K562 (cell line): ENCODE measurements around the gene GSTT2B.
"Not testable (repeated sequence)": the region's sequence is repeated elsewhere in the genome, so short reads cannot be mapped to it uniquely, and the experiment has no call there.

Experiments used
- CHD2 ChIP-seq: IDR thresholded peaks from 2 replicates; pipeline ENCODE4 v1.6.1; 2011; ENCODE audit warnings: low read depth, low read length
- CHD4 ChIP-seq: fragments of 200-600 bp; sonication (generic); IDR thresholded peaks from 3 replicates; pipeline ENCODE4 v1.6.1; 2012; ENCODE audit warnings: low read depth, mild to moderate bottlenecking, mixed read lengths, low read length, inconsistent platforms; ENCODE audit not compliant: insufficient read depth, insufficient replicate concordance, poor library complexity, severe bottlenecking
- NFE2 ChIP-seq: IDR thresholded peaks from 2 replicates; pipeline ENCODE4 v1.6.1; 2014; ENCODE audit warnings: antibody characterized with exemption, low read depth
- POLR2A ChIP-seq: fragments of 450-650 bp; conservative IDR thresholded peaks from 2 replicates; pipeline ENCODE4 v1.6.1; 2016
- RBBP5 ChIP-seq: fragments of 200-600 bp; sonication (generic); IDR thresholded peaks from 2 replicates; pipeline ENCODE4 v1.6.1; 2012; ENCODE audit warnings: borderline replicate concordance, mild to moderate bottlenecking, low read length, control low read depth, inconsistent platforms; ENCODE audit not compliant: insufficient read depth, poor library complexity, severe bottlenecking
- ZFPM2 ChIP-seq: fragments of 250-450 bp; sonication (Bioruptor Pico); IDR thresholded peaks from 2 replicates; pipeline ENCODE4 v1.5.1; 2022; ENCODE audit warnings: mild to moderate bottlenecking
- TF ChIP-seq, protein P1 (sequence below), 3 experiments: IDR thresholded peaks in 2 of 3; conservative IDR thresholded peaks in 1 of 3; 2 replicates each; pipeline ENCODE4 v1.5.1; 2011 to 2012; ENCODE audit warnings: low read length in 3 of 3, mild to moderate bottlenecking in 3 of 3, control low read depth in 2 of 3, improper control_type of control experiment in 1 of 3, inconsistent platforms in 1 of 3, low read depth in 1 of 3, mixed read lengths in 1 of 3, moderate library complexity in 1 of 3; ENCODE audit not compliant: insufficient read depth in 2 of 3
- TF ChIP-seq, protein P2 (sequence below): fragments of 150-350 bp; IDR thresholded peaks from 2 replicates; pipeline ENCODE4 v1.6.1; 2014; ENCODE audit warnings: low read depth, mild to moderate bottlenecking, low read length, borderline replicate concordance

DNA sequence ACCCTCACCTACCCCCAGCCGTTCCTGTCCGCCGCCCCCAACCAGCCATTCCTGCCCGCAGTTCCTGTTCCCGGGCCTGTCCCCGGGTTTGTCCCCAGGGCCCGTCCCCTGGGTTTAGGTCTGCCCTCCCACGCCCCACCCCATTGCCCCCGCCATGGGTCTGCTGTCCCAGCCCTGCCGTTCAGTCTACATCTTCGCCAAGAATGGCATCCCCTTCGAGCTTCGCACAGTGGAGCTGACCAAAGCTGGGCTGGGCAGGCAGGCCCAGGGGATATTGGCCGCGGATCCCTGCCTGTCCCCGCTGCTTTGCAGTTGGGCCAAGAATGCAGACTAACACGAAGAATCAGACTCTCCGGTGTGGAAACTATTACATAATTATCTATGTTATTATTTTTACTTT lies 11.2 kb downstream of the GSTT2B start:
- TF ChIP-seq, protein P1, sequence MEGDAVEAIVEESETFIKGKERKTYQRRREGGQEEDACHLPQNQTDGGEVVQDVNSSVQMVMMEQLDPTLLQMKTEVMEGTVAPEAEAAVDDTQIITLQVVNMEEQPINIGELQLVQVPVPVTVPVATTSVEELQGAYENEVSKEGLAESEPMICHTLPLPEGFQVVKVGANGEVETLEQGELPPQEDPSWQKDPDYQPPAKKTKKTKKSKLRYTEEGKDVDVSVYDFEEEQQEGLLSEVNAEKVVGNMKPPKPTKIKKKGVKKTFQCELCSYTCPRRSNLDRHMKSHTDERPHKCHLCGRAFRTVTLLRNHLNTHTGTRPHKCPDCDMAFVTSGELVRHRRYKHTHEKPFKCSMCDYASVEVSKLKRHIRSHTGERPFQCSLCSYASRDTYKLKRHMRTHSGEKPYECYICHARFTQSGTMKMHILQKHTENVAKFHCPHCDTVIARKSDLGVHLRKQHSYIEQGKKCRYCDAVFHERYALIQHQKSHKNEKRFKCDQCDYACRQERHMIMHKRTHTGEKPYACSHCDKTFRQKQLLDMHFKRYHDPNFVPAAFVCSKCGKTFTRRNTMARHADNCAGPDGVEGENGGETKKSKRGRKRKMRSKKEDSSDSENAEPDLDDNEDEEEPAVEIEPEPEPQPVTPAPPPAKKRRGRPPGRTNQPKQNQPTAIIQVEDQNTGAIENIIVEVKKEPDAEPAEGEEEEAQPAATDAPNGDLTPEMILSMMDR (IDR thresholded peaks at IDR 0.05 in 2 of 3, conservative IDR thresholded peaks at IDR 0.05 in 1 of 3; ENCODE audit: insufficient read depth in 2 of 3, low read depth in 1 of 3, low read length in 3 of 3) = not testable (repeated sequence)
- TF ChIP-seq ZFPM2 (CRISPR knock-in tag); NFE2; CHD2; CHD4; POLR2A; RBBP5: not testable (repeated sequence)
- TF ChIP-seq, protein P2, sequence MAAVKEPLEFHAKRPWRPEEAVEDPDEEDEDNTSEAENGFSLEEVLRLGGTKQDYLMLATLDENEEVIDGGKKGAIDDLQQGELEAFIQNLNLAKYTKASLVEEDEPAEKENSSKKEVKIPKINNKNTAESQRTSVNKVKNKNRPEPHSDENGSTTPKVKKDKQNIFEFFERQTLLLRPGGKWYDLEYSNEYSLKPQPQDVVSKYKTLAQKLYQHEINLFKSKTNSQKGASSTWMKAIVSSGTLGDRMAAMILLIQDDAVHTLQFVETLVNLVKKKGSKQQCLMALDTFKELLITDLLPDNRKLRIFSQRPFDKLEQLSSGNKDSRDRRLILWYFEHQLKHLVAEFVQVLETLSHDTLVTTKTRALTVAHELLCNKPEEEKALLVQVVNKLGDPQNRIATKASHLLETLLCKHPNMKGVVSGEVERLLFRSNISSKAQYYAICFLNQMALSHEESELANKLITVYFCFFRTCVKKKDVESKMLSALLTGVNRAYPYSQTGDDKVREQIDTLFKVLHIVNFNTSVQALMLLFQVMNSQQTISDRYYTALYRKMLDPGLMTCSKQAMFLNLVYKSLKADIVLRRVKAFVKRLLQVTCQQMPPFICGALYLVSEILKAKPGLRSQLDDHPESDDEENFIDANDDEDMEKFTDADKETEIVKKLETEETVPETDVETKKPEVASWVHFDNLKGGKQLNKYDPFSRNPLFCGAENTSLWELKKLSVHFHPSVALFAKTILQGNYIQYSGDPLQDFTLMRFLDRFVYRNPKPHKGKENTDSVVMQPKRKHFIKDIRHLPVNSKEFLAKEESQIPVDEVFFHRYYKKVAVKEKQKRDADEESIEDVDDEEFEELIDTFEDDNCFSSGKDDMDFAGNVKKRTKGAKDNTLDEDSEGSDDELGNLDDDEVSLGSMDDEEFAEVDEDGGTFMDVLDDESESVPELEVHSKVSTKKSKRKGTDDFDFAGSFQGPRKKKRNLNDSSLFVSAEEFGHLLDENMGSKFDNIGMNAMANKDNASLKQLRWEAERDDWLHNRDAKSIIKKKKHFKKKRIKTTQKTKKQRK = not testable (repeated sequence)
